Occipital lobe (tissue), 2 donors: ENCODE results near the gene DHX38. TPM values are rescaled to one million over a fixed set of nuclear protein-coding genes. Genes with fewer than 3 reads are reported as not detected.

Experiments used
- DNase-seq: peaks from one replicate; lab custom pipeline; 2025; lab: John Stamatoyannopoulos, UW
- total RNA-seq: library from RNA; depleted of rRNA; stranded (reverse); fragments of >200 nt; gene quantifications from one replicate; pipeline ENCODE4 v1.2.3, GENCODE V29; 2014

Gene DHX38
- total RNA-seq, 1 donor from 2014 or later: 44.6 TPM

DNA sequence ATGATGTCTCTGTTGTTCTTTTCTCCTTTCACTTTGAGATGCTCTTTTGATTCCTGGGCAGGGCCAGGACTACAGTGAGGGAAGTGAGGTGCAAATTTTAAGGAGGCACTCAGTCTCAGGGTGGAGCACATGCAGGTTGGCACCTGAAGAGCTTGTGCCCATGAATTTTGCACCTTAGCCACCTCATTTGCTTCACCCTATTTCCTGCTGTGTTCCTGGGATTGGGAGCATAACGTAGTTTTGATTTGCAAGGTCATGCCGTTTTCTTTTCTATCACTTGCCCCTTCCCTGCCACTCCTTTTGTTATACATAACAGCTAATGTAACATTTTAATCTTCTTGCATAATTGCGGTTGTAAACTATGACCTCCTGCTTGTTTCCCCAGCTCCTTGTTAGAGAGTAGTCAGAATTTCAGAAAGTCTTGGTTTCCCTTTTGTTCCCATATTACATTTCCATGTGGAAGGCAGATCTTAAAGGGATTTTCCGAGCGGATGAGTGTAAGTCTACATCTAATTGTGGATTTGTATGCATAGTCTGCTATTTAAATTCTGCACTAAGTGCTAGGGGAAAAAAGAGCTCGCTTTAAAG lies 68.6 kb downstream of the DHX38 start:
- DNase-seq: no peak

Other genes with a start within 250 kb of the DHX38 start
- 10.5 TPM for gene ATXN1L, start 247.9 kb upstream of the DHX38 start, total RNA-seq
- gene ZNF821, start 209.7 kb upstream of the DHX38 start, total RNA-seq: 35.1 TPM
- 122 TPM for gene IST1, start 198.3 kb upstream of the DHX38 start, total RNA-seq
- gene PKD1L3, start 93.4 kb upstream of the DHX38 start, total RNA-seq: 0.16 TPM
- 3.9 TPM for gene DHODH, start 85.1 kb upstream of the DHX38 start, total RNA-seq
- 1.4 TPM for gene HP, start 39.3 kb upstream of the DHX38 start, total RNA-seq
- not detected for gene HPR, start 30.6 kb upstream of the DHX38 start, total RNA-seq
- gene TXNL4B, start 227 bp upstream of the DHX38 start, total RNA-seq: 10.6 TPM
- 2.5 TPM for gene PMFBP1, start 78.3 kb downstream of the DHX38 start, total RNA-seq